Stomach smooth muscle (tissue), 2 donors: ENCODE data around the gene PPP2R1B.

Experiments used
- H3K27ac ChIP-seq: one replicate; pipeline ENCODE4 v1.7.0; 2013; ENCODE audit warnings: mild to moderate bottlenecking, low read length, inconsistent platforms
- H3K27me3 ChIP-seq, 2 donors: one replicate each; pipeline ENCODE4 v1.7.0; 2013; ENCODE audit warnings: low read length in 2 of 2; ENCODE audit not compliant: insufficient read depth in 2 of 2, control insufficient read depth in 1 of 2
- H3K36me3 ChIP-seq, 2 donors: one replicate each; pipeline ENCODE4 v1.7.0; 2013; ENCODE audit warnings: low read length in 2 of 2; ENCODE audit not compliant: control insufficient read depth in 2 of 2, insufficient read depth in 2 of 2
- H3K4me1 ChIP-seq: one replicate; pipeline ENCODE4 v1.7.0; 2013; ENCODE audit warnings: low read length; ENCODE audit not compliant: control insufficient read depth, insufficient read depth
- H3K4me3 ChIP-seq, 2 donors: one replicate each; pipeline ENCODE4 v1.7.0; 2013; ENCODE audit warnings: low read length in 2 of 2
- H3K9ac ChIP-seq, 2 donors: one replicate each; pipeline ENCODE4 v1.7.0; 2013; ENCODE audit warnings: low read length in 2 of 2, mild to moderate bottlenecking in 1 of 2
- H3K9me3 ChIP-seq, 2 donors: one replicate each; pipeline ENCODE4 v1.7.0; 2013; ENCODE audit warnings: low read length in 2 of 2; ENCODE audit not compliant: control insufficient read depth in 2 of 2
- donor health status: healthy.
- donor health status: Pancreatic carcinoma.

Gene PPP2R1B

DNA sequence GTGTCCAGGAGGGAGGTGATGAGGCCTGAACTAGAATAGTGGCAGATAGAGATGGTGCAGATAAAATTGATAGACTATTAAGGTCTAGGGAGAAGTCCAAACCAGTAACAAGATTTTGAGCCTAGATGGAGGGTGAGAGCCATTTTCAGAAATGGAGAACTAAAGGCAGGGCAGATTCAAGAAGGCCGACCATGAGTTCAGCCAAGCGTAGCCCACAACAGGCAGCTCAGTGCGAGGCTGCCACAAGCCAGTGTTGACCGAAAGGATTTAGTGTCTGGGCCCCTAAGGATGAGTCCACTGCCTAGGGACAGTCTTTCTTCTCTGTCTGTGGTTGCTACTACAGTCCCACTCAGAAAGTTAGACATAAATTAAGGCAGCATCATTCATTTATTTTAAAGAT lies 51.7 kb downstream of the PPP2R1B start:
- Histone ChIP-seq H3K4me3 (no peak overlapping the region), H3K36me3 (peaks cover 2 to 18% of the 10 kb centered on the region in 2 donors), H3K27ac (peak overlapping the region; percentile 1), H3K27me3 (no peaks in the 10 kb centered on the region), H3K9me3 (no peaks in the 10 kb centered on the region), H3K4me1 (peaks cover 15% of the 10 kb centered on the region), H3K9ac (no peak overlapping the region)

DNA sequence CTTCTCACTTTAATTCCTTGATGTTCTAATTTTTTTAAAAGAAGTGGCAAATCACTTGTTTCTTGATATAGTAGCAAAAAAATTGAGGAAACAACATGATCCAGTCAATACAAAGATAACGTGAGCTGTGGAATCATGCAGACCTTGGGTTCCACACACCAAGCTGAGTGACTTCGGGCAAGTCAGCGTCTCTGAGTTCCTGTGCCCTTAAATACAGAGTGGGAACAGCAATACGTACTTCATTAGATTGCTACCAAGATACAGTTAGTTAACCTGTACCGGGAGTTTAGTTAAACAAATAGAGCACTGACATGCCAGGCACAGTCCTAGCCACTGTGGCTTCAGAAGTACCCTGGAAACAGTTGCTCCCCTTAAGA lies 58.5 kb downstream of the PPP2R1B start:
- Histone ChIP-seq H3K9ac (no peak overlapping the region), H3K27ac (peak overlapping the region; percentile 8), H3K4me3 (no peak overlapping the region), H3K9me3 (no peaks in the 10 kb centered on the region), H3K4me1 (peaks cover 4% of the 10 kb centered on the region), H3K27me3 (no peaks in the 10 kb centered on the region), H3K36me3 (peaks cover 21 to 32% of the 10 kb centered on the region in 2 donors)

DNA sequence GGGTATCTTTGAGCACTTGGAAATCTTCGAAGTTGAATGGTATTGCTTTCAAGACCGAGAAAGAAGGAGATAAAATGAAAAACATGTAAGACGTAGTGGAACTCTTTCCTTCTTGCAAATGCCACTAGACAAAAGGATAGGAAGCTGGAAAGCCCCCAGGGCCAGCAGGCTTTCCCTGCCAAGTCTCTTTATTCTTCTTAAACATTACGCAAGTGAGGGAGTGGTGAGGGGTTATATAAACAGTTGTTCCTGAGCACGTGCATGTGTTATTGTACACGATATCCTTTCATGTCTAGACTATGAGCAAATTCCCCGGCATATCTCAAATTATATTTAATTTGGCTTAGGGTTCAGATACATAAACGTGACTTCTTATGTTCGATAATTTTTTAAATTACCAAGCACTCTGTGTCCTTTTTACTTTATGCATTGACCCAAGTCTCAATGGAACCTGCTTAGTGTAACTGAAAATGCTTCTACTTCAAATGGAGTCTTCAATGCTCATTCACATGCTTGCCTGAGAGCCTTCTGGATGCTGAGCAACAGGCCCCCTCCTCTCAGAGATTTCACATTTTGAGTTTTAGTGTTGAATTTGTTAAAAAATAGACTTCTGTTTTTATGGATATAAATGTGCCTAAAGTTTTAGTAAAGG lies 59.0 kb downstream of the PPP2R1B start:
- Histone ChIP-seq H3K27me3 (no peaks in the 10 kb centered on the region), H3K27ac (peak overlapping the region; percentile 8), H3K4me3 (no peak overlapping the region), H3K9me3 (no peaks in the 10 kb centered on the region), H3K4me1 (peaks cover 4% of the 10 kb centered on the region), H3K9ac (no peak overlapping the region), H3K36me3 (peaks cover 22 to 30% of the 10 kb centered on the region in 2 donors)

DNA sequence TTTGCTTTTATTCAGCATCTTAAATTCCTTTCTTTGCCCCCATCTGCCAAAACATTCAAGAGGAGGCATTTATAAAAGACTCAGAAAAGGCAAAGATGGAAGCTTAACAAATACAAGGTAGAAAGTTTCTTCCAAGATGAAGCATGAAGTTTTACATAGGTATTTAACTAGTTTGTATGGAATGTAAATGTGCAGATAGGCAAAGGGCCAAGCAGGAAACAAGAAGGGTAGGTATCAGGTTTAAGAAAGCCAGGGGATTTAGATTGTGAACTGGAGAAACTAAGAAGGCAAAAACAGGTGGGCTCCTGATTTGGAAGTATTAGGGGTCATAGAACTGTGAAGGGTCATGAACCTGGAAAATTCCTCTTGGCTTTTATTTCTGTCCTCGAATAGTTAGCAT lies 62.6 kb downstream of the PPP2R1B start:
- no peak overlapping the region for H3K27ac ChIP-seq
- peaks cover 19 to 22% of the 10 kb centered on the region in 2 donors for H3K36me3 ChIP-seq
- H3K9me3 ChIP-seq, result no peaks in the 10 kb centered on the region
- no peak overlapping the region for H3K4me3 ChIP-seq
- peaks cover 4% of the 10 kb centered on the region for H3K4me1 ChIP-seq
- H3K27me3 ChIP-seq, result no peaks in the 10 kb centered on the region
- no peak overlapping the region for H3K9ac ChIP-seq

DNA sequence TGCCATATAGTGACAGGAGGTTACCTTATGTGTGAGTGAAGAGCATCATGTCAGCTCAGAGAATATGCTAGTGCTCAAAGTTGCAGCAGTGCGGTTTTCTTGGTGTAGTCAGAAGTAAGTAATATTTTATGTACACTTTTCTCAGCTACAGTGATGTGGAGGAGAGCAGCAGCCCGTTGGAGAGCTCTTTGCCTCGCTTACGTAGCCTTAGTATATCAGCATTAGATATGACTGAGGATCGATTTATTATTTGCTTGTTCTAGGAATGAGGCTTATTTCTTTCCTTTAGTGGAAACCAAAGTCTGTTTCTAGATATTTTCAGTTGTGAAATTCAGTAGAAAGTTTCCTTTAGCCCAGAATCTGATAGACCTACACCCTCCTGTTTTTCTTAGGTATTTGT lies 63.6 kb downstream of the PPP2R1B start:
- Histone ChIP-seq H3K4me1 (peaks cover 4% of the 10 kb centered on the region), H3K27me3 (no peaks in the 10 kb centered on the region), H3K9me3 (no peaks in the 10 kb centered on the region), H3K9ac (no peak overlapping the region), H3K4me3 (no peak overlapping the region), H3K27ac (no peak overlapping the region), H3K36me3 (peaks cover 17 to 22% of the 10 kb centered on the region in 2 donors)

DNA sequence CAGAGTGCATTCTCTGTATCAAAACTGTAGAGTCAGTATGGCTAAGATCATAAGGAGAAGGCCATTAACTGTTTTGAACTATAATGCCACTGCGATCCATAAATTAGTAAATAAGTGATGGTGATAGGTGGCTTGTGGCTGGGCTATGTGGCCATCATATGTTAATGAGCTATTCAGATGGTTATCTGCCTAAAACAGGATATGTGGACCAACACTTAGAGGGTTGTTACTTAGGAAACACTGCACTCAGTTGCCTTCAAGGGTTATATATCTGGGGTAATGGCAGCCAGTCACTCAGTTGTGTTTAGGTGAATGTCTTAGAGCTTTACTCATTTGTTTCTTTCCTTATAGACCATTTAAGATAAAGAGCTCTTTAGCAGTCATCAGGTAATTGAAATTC lies 66.0 kb downstream of the PPP2R1B start:
- peaks cover 15 to 17% of the 10 kb centered on the region in 2 donors for H3K36me3 ChIP-seq
- no peak overlapping the region for H3K27ac ChIP-seq
- H3K4me3 ChIP-seq, result no peak overlapping the region
- no peaks in the 10 kb centered on the region for H3K4me1 ChIP-seq
- no peak overlapping the region for H3K9ac ChIP-seq
- H3K27me3 ChIP-seq, result no peaks in the 10 kb centered on the region
- no peaks in the 10 kb centered on the region for H3K9me3 ChIP-seq

DNA sequence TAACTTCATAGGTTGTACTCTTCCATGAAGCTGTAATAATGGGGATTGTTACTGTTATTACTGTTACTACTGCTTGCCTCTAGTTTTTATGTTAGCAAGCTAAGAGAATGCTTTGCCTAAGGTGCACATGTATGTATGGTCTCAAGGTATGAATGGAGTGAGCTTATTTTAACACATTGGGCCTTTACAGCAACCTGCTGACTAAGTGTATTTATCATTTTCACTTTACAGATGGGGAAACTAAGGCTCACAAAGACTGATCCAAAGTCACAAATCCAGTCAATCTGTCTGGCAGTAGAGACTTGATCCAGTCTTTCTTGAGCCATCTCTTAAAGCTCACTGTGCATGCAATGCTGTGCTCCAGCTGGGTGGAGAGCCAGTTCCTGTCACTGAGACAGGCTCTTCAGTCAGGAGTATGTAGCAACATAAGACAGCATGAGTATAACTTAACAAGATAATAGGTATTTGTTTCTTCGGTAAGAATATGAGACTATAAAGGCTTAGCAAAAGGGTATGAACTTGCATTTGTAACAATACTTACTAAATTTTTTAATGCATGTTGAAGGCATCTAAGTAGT lies 66.5 kb downstream of the PPP2R1B start:
- Histone ChIP-seq H3K9me3 (no peaks in the 10 kb centered on the region), H3K27ac (no peak overlapping the region), H3K4me3 (no peak overlapping the region), H3K27me3 (no peaks in the 10 kb centered on the region), H3K9ac (no peak overlapping the region), H3K4me1 (peaks cover 2% of the 10 kb centered on the region), H3K36me3 (peaks cover 13 to 15% of the 10 kb centered on the region in 2 donors)

DNA sequence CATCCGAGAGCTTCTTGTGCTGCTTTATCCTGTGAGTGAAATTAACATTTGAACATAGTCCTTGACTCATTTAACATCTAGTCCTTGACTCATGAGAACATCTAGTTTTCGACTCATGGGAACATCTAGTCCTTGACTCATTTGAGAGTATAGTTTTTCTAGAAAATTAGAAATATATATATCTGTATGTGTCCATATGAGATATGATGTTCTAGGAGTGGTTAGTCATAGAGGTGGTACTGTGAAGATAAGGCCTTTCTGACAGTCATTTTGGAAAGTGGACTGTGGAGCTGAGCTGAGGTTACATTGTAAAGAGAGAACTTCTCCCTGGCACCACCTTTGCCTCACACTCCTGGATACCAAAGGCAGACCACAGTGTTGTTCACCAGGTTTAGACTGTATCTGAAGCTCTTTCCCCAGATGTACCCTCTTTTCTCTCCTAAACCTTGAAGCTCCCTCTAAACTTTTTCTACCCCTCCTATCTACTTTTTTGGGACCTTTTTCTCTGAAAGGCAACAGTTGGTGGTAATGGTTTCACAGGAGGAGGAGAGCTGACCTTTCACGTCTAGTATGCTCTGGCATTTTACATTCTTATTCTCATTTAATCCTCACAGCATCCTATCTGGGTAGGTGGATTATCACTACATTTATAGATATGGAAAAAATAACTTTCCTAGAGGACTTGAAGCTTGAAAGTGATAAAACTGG lies 67.2 kb downstream of the PPP2R1B start:
- peaks cover 9 to 11% of the 10 kb centered on the region in 2 donors for H3K36me3 ChIP-seq
- H3K27ac ChIP-seq, result no peak overlapping the region
- no peaks in the 10 kb centered on the region for H3K9me3 ChIP-seq
- H3K9ac ChIP-seq, result no peak overlapping the region
- no peak overlapping the region for H3K4me3 ChIP-seq
- H3K4me1 ChIP-seq, result peaks cover 2% of the 10 kb centered on the region
- H3K27me3 ChIP-seq, result no peaks in the 10 kb centered on the region

DNA sequence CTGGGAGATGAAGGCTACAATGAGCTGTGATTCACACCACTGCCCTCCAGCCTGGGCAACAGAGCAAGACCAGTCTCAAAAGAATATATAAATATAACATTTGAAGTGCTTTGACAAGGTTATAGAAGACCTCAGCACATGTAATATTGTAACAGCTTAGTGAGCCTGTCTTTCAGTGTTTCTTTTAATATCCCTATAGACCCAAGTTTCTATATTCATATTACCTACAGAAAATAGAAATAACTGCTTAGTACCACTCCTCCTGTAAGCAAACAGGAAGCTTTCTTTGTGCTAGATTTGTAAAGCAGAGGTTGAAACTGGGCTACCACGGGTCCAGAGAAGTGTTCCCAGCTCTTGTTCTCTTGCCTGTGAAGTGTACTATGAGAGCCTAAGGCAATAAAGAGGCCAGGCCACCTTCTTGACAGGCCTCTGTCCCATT lies 68.2 kb downstream of the PPP2R1B start:
- H3K4me3 ChIP-seq, result no peak overlapping the region
- no peak overlapping the region for H3K9ac ChIP-seq
- H3K4me1 ChIP-seq, result peaks cover 2% of the 10 kb centered on the region
- peaks cover 2 to 6% of the 10 kb centered on the region in 2 donors for H3K36me3 ChIP-seq
- H3K27ac ChIP-seq, result no peak overlapping the region
- no peaks in the 10 kb centered on the region for H3K27me3 ChIP-seq
- no peaks in the 10 kb centered on the region for H3K9me3 ChIP-seq

DNA sequence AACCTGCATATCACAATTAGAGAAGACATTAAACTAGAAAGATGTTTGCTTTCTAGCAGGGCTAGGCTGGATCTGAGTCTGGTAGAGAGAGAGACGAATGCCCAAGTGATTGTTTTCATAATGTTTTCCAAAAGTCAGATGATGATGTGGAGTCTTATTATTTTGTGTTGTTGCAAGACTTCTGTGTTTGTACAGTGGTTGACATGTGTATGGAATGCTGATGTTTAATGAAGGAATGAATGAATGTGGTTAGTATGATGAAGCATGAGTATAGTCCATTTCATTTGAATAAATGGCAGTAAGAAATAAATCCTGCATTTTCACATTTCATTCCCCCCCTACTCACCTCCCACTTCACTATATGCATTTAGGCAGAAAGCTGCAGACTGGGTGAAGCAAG lies 69.6 kb downstream of the PPP2R1B start:
- Histone ChIP-seq H3K4me3 (no peak overlapping the region), H3K4me1 (peaks cover 2% of the 10 kb centered on the region), H3K27ac (no peak overlapping the region), H3K27me3 (no peaks in the 10 kb centered on the region), H3K9ac (no peak overlapping the region), H3K9me3 (no peaks in the 10 kb centered on the region), H3K36me3 (peaks cover 2% of the 10 kb centered on the region in 2 donors)

DNA sequence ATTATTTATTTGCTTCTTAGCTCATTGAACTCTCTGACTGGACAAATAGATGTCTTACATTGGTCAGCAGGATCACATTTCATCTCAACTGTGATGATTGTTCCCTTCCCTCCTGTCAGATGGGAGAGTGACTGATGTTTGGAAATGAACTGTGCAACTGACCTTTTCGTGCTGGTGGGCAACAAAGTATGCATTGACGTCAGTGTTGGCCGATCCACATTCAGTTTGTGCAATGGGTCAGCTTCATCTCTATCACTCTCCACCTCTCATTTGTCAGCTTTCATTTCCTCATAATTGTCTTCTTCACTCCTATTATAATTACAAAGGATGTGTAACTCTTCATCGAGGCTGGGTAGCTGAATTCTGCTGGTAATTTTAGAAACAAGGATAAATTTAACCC lies 71.3 kb downstream of the PPP2R1B start:
- Histone ChIP-seq H3K27ac (no peak overlapping the region), H3K36me3 (peaks cover 2% of the 10 kb centered on the region in 2 donors), H3K4me1 (peaks cover 2% of the 10 kb centered on the region), H3K9me3 (no peaks in the 10 kb centered on the region), H3K4me3 (no peak overlapping the region), H3K27me3 (no peaks in the 10 kb centered on the region), H3K9ac (no peak overlapping the region)
